Fibroblast of peridontal ligament (primary cell): Measurements from ENCODE around the gene APOLD1.
"Not testable (repeated sequence)": the region's sequence is repeated elsewhere in the genome, so short reads cannot be mapped to it uniquely, and the experiment has no call there.

ENCODE experiments used
- DNase-seq: peaks from one replicate; pipeline ENCODE4 v3.0.0-alpha.2; 2010; ENCODE audit errors: extremely low read depth

APOLD1 gene

GRCh38 chr12:12807970-12808702 is 22.7 kb downstream of the APOLD1 start:
- peak; percentile 61 for DNase-seq

DNA sequence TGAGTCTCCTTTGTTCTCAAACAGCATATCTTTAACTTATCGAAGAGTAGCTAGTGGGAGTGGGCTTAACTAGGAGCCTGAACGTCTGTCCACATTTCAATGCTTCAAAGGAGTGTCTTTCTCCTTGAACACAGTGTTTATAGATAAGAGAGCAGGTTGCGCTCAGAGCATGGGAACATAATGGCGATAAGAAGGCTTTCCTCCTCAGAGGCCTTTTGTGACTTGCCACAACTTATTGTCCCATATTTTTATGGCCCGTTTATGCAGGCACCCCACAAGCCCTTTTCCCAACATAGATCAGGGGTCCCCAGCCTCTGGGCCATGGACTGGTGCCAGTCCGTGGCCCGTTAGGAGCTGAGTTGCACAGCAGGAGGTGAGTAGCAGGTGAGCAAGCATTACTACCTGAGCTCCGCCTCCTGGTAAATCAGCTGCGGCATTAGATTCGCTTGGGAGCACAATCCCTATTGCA is 25.1 kb downstream of the APOLD1 start:
- DNase-seq: no peak

- DNase-seq: no peak
These were observed 25.9 kb downstream of the APOLD1 start for GRCh38 chr12:12811343-12811742.

DNA sequence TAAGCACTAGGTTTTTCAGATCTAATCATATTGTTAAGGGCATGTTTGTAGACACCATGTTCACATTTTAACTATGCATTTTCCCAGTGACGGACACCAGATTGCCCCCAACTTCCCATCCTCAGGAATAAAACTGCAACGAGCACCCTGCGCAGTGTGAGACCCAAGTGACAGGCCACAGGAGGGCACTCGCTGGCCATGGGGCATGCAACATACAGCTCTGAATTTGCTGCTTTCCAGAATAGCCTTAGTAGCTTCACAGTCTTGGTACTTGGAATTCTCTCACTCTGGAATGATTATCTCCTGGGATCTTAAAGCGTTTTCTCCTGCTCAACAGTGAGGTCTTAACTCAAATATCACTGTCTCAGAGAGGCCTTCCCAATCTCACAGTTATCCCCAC is 26.7 kb downstream of the APOLD1 start:
- DNase-seq: no peak

GRCh38 chr12:12812618-12813119 is 27.2 kb downstream of the APOLD1 start:
- DNase-seq: no peak

GRCh38 chr12:12813120-12814101 is 28.0 kb downstream of the APOLD1 start, which contains the start of gene DDX47:
Gene DDX47 (plus strand): TSS chr12:12813346. CDS start chr12:12813368, 22 bp downstream.
- DNase-seq: peak; percentile 91

DNA sequence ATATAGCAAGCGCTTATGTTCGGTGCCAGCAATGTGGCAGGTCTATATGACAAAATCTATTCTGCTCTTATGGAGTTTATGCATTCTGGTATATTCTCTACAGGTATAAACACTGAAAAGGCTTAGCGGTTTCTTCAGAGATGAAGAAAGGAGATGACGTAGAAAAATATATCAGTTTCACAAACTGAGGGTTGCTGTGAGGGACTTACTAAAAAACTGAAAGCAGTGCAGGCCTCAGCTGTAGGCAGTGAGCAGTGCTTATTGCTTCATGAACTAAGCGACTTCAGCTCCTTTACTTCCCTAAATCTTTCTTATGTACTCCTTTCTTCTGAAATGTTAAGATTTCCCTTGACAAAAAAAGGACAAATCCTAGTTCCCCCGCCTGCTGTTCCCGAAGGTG is 32.2 kb downstream of the APOLD1 start:
- DNase-seq: no peak

GRCh38 chr12:12818701-12819100 is 33.2 kb downstream of the APOLD1 start:
- no peak for DNase-seq

- no peak for DNase-seq
These were observed 33.8 kb downstream of the APOLD1 start for GRCh38 chr12:12819221-12819620.

DNA sequence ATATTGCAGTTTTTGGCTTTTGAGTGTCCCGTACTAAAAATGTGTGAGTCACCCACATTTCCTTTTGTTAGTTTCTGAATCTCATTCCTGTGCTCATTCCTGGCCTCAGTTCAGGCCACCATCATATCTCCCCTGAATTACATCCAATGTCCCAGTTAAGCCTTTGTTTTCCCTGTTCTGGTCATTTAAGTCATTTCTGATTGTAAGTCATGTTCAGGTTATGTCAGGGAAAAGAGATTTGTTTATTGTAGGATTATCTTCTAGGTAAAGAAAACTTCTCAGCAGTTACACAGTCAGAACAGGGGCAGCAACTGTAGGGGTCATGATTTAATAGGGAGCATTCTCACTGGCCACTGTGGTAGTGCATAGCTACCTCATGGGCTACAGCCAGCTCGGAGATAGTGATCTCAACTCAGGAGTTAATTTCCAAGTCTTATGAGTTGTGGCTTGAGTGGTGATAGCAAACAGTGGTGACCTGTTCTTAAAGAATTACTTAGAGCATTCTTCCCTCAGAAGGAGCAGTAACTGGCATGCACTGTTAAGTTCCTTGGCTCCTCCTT is 34.4 kb downstream of the APOLD1 start:
- peak; percentile 89 for DNase-seq

DNA sequence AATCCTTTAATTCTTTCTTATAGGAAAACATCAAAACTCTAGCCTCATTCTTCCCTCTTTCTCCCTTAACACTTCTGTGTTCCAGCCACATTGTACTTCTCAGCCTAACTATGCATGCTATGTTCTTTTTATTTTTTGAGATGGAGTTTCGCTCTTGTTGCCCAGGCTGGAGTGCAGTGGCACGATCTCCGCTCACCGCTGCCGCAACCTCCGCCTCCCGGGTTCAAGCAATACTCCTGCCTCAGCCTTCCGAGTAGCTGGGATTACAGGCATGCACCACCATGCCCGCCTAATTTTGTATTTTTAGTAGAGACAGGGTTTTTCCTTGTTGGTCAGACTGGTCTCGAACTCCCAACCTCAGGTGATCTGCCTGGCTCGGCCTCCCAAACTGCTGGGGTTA is 34.9 kb downstream of the APOLD1 start:
- DNase-seq: not testable (repeated sequence)

GRCh38 chr12:12821975-12822374 is 36.5 kb downstream of the APOLD1 start:
- DNase-seq: no peak

DNA sequence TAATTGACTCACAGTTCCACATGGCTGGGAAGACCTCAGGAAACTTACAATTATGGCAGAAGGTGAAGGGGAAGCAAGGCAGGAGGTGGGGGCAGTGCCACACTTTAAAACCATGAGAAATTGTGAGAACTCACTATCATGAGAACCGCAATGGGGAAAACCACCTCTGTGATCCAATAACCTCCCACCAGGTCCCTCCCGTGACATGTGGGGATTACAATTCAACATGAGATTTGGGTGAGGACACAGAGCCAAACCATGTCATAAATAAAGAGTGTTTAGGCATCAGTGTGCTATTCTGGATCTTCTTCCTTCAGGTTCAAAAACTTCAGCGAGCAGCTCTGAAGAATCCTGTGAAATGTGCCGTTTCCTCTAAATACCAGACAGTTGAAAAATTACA is 37.4 kb downstream of the APOLD1 start:
- DNase-seq: no peak

- no peak for DNase-seq
These were observed 37.8 kb downstream of the APOLD1 start for GRCh38 chr12:12823300-12823699.

GRCh38 chr12:12823811-12824210 is 38.4 kb downstream of the APOLD1 start:
- DNase-seq: no peak

- DNase-seq: no peak
These were observed 50.1 kb downstream of the APOLD1 start for GRCh38 chr12:12835378-12836146.

- DNase-seq: no peak
These were observed 51.1 kb downstream of the APOLD1 start for GRCh38 chr12:12836571-12836970.

- DNase-seq: peak; percentile 81
These were observed 51.8 kb downstream of the APOLD1 start for GRCh38 chr12:12837025-12837812.

- no peak for DNase-seq
These were observed 52.3 kb downstream of the APOLD1 start for GRCh38 chr12:12837813-12838153.

- no peak for DNase-seq
These were observed 53.5 kb downstream of the APOLD1 start for GRCh38 chr12:12839003-12839395.

GRCh38 chr12:12839439-12839838 is 54.0 kb downstream of the APOLD1 start:
- DNase-seq: not testable (repeated sequence)
